Measurements from ENCODE around the gene ADGRA3.
A peak's percentile ranks its signal among the peaks of the same experiment; 100 is the strongest.

ADGRA3 gene

DNA sequence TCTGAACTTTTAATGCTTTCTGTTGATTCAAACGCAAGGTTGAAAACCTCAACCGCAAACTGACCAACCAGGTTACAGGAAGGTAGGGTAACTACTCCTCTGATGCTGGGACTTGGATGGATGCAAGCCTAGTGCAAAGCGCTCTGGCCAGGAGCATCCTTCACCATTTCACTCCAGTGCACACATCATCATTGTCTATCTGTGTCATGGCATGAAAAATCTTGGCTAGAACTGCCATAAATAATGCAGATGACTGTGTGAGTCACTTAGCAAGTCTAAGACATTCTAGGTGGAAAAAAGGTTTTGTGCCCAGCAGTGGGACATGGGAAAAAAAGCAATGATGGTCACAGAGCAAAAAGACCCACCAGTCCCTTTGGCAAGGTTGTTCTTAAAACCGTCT is 10.9 kb downstream of the ADGRA3 start:
- DNase-seq = no peak

GRCh38 chr4:22504447-22504846 is 11.4 kb downstream of the ADGRA3 start:
- peak; percentile 52 for DNase-seq

- DNase-seq = no peak
Measured at GRCh38 chr4:22502895-22503814, 12.7 kb downstream of the ADGRA3 start.

DNA sequence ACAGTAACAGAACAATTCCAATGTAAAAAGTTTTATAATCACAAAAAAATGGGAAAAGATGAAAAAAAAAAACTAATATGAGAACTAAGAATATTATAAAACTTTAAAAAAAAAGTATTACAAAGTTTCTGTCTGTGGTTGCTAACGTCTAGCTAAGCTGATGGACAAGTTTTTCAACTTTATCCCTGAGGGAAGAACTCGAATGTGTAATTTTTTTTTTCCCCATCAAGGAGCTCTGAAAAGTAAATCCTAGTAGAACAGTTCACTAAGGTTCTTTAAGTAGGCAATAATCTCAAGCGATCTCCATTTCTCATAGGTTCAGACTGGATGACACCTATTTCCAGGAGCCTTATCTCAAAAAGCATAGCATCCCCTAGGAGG is 14.2 kb downstream of the ADGRA3 start:
- DNase-seq = no peak

DNA sequence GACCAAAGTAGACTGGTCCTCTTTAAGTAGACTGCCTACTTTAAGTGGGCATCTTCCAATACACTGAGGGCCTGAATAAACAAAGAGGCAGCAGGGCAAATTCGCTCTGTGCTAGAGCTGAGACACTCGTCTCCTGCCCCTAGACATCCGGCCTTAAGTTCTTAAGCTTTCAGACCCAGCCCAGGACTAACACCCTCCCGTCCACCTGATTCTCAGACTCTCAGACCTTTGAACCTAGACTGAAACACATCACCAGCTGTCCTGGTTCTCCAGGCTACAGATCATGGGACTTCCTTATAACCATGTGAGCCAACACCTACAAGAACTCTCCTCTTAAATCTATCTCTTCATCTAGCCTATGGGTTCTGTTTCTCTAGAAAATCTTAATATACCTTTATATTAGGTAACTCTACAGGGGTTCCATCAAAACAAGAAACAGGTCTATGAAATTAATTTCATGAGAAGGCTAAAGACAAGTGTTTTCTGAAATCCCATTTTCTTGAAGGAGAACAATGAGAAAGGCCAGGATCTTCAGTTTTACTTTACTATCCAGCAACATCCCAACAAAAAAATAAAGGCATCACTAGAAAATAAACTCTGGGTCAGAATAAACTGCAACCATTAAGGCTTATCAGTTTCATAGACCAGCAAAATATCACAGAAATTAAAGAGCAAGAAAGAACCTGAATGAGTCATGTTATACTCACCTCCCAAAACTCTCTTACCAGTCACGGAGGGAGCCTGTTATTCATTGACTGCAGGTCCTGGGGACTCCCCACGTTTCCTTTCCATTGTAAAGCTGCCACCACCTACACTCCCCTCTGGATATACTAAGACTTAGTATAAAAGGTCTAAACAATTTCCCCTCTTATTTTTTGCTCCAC is 14.8 kb downstream of the ADGRA3 start:
- DNase-seq = peak; percentile 90

DNA sequence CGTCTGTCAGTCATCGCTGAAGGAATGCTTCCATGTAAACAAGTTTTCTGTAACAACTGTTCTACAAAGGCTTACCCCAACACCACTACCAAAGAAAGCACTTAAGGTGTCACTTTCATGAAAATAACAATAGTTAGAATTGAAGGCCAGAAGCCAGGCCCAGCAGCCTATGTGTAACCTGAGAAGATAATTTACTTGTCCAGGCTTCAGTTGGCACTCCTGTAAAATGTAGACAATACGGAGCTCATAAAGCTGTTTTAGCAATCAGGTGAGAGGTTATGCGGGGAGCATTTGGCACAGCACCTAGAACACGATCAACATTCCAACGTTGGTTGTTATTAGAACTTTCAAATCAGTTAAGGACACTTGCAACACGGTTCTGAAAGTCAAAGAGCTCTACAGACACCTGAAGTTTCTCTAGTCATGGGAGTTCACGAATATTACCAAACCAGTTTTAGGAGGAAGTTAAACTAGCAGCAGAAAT is 15.7 kb downstream of the ADGRA3 start:
- peak; percentile 30 for DNase-seq

- no peak for DNase-seq
Measured at GRCh38 chr4:22498866-22499265, 17.0 kb downstream of the ADGRA3 start.

DNA sequence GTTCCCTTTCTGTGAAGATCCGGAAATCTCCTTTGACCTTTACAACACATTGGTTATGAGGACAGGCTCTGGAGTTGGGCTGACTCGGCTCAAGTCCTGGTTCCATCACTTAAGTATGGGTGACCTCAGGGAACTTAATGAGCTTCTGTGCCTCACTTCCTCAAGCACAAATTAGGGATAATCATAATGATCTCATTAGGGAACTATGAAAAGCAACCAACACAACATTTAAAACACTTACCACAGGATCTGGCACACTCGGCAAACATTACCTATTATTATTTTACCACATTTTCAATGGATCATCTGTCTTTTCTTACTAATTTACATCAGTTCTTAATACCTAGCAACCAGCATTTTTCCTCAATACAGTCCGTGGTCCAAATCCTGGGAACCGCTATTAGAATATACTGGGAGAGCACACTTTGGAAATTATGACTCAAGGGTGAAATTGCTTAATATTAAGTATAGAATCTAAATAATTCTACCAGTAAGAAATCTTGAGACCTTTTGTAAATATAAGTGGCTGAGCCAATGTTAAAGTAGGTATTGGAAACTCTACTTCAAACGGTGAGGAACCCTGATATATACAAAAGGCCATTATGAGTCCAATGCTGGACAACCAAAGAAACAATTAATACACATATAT is 19.6 kb downstream of the ADGRA3 start:
- peak; percentile 24 for DNase-seq

DNA sequence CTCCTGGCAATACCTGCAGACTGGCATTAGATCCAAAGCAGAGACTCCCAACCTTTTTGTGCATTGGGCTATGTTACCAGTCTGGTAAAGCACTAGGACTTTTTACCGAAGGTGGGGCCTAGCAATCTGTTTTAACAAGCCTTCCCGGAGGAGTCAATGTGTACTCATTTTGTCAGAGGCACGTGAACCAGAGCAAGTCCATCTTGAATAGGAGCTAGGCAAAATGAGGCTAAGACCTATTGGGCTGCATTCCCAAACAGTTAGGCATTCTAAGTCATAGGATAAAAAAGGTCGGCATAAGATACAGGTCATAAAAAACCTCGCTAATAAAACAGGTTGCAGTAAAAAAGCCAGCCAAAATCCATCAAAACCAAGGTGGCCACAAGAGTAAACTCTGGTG is 22.3 kb downstream of the ADGRA3 start:
- DNase-seq = no peak

- DNase-seq = no peak
Measured at GRCh38 chr4:22492987-22493386, 22.9 kb downstream of the ADGRA3 start.

GRCh38 chr4:22491939-22492338 is 23.9 kb downstream of the ADGRA3 start:
- no peak for DNase-seq

DNA sequence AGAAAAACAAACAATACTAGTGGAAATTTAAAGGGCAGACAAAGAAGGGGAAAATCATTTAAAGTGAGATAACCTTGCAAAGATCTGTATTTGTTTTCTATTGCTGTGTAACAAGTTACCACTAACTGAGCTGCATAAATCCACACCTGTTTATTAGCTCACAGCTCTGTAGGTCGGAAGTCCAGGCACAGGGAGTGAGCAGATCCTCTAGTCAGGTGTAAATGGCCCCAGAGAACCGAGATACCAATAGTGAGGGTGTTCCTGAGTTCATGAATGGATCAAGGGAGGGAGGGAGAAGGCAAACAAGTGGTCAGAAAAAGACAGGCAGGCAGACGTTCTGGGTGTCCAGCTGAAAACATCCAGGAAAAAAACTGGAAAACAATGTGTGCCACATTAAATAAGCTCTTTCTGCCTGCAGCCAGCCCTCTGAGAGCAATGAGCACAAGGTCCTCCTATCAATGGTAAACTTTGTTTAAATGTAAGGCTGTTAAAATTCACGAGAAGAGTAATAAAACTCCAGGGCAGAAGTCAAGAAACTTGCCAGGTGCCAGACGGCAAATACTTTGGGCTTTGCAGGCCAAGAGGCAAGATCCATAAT is 25.0 kb downstream of the ADGRA3 start:
- DNase-seq = no peak

GRCh38 chr4:22488106-22488505 is 27.8 kb downstream of the ADGRA3 start:
- DNase-seq = no peak

GRCh38 chr4:22487328-22487727 is 28.5 kb downstream of the ADGRA3 start:
- DNase-seq = no peak

GRCh38 chr4:22486276-22486675 is 29.6 kb downstream of the ADGRA3 start:
- DNase-seq = no peak

DNA sequence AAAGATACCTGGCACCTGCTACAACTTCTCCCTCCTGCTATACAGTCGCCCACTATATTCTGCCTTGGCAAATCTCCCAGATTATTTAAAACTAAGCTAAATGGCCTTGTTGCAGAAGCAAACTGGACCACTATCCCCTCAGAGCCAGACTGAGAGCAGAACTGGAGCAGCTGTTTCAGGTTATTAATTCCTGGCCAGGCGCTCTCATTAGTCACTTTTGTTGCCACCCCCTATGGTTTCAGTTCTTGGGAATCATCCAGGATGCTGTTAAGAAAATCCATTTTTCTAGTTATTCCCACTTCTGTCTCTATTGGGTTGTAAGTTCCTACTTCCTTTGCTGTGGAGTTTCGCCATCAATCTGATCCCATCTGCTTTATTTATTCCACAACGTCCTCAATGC is 30.1 kb downstream of the ADGRA3 start:
- DNase-seq = no peak

DNA sequence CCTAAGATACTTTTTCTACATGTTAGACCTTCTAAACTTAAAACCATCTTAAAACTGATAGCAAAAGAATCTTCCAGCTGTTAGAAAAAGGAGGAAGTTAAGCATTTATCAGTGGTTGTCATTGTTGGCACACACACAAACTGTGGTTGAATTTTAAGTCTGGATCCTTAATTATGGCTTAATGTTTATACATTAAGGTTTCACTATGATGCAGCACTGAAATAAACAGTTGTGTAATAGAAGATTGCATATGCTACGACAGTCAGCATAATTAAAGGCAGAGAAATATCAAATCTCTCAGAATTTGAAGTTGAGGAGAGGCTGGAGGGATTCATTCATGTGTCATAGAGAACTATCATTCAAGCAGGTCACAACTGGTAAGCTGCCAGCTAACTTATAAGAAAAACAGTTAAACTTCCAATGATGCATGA is 32.3 kb downstream of the ADGRA3 start:
- DNase-seq = no peak

DNA sequence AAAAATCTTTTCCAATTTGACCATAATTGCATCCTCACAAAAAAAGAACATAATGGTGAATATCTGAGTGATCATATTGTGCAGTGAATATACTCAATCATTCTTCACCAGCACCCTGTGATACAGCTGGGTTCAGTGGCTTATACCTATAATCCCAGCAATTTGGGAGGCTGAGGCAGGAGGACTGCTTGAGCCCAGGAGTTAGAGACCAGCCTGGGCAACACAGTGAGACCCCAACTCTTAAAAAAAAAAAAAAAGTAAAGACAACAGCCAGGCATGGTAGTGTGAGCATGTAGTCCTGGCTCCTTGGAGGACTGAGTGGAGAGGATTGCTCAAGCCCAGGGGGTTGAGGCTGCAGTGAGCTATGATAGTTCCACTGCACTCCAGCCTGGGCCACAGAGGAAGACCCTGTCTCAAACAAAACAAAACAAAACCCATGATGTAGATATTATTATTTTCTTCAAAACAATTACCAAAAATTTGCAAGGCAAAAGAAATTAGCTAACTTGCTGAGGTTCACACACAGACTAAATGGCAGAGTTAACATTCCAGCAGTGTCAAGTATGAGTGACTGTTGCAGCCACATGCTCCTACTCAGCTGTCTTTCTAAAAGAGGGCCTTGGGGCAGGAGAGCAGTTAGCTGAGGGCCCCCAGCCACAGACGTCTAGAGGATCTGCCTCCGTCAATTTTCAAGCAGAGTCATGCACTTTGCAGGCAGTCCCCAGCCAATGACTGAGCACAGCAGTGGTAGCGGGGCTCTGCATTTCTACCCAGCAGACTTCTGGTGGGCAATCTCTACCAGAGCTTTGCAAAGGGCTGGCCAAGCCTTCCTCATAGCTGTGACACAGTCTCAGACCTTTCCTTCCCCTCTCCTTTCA is 33.4 kb downstream of the ADGRA3 start:
- no peak for DNase-seq

GRCh38 chr4:22480675-22481327 is 35.1 kb downstream of the ADGRA3 start:
- DNase-seq = no peak

DNA sequence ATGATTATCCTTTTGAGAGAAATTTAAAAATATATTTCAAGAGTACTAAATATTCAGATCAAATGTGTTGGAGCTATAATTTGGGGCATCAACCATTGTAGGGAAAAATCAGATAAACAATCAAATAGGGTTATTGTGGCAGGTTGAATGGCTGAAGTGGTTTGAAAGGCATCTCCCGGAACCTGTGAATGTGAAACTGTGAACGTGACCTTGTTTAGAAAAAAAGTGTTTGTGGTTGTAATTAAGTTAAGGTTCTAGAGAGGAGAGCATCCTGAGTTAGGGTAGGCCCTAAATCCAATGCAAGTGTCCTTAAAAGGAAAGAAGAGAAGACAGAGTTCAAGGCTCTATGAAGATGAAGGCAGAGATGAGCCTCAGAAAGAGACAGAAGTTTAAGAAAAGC is 37.4 kb downstream of the ADGRA3 start:
- DNase-seq = no peak

GRCh38 chr4:22477813-22478182 is 38.1 kb downstream of the ADGRA3 start:
- DNase-seq = no peak
